GM19463 (cell line): ENCODE measurements around the gene RNF215.
"Not testable (repeated sequence)": the region's sequence is repeated elsewhere in the genome, so short reads cannot be mapped to it uniquely, and the experiment has no call there.

Source experiments
- ATAC-seq: cut with Tn5 transposase; IDR thresholded peaks from one replicate; pipeline ENCODE4 v1.9.1; 2021; ENCODE audit warnings: mild to moderate bottlenecking, moderate library complexity; ENCODE audit not compliant: unreplicated experiment

RNF215 gene

GRCh38 chr22:30365891-30366290 is 21.3 kb downstream of the RNF215 start:
- no peak for ATAC-seq

GRCh38 chr22:30362651-30363281 is 24.4 kb downstream of the RNF215 start:
- no peak for ATAC-seq

- no peak for ATAC-seq
These were observed 25.1 kb downstream of the RNF215 start for GRCh38 chr22:30361916-30362650.

GRCh38 chr22:30358541-30358940 is 28.7 kb downstream of the RNF215 start:
- no peak for ATAC-seq

- no peak for ATAC-seq
These were observed 29.5 kb downstream of the RNF215 start for GRCh38 chr22:30357650-30358215.

- no peak for ATAC-seq
These were observed 30.0 kb downstream of the RNF215 start for GRCh38 chr22:30357236-30357570.

- peak; percentile 91 for ATAC-seq
These were observed 30.6 kb downstream of the RNF215 start, which contains the start of the genes CCDC157 and SF3A1 for GRCh38 chr22:30356449-30357235. TSS of gene CCDC157 (plus strand) at chr22:30357007. CDS start at chr22:30366001, 8,994 bp downstream. TSS of gene SF3A1 (minus strand) at chr22:30356894. CDS start at chr22:30356792, 102 bp downstream.

GRCh38 chr22:30354644-30355043 is 32.6 kb downstream of the RNF215 start:
- ATAC-seq: no peak

- ATAC-seq: no peak
These were observed 36.0 kb downstream of the RNF215 start for GRCh38 chr22:30351226-30351625.

- no peak for ATAC-seq
These were observed 38.4 kb downstream of the RNF215 start for GRCh38 chr22:30348809-30349208.

- ATAC-seq: no peak
These were observed 38.8 kb downstream of the RNF215 start for GRCh38 chr22:30348404-30348803.

GRCh38 chr22:30347255-30347892 is 39.8 kb downstream of the RNF215 start:
- ATAC-seq: no peak

- no peak for ATAC-seq
These were observed 42.6 kb downstream of the RNF215 start for GRCh38 chr22:30344447-30345200.

GRCh38 chr22:30340911-30341685 is 46.1 kb downstream of the RNF215 start:
- no peak for ATAC-seq

GRCh38 chr22:30338802-30339201 is 48.4 kb downstream of the RNF215 start:
- ATAC-seq: no peak

- ATAC-seq: not testable (repeated sequence)
These were observed 48.9 kb downstream of the RNF215 start for GRCh38 chr22:30338341-30338740.

GRCh38 chr22:30337461-30337778 is 49.8 kb downstream of the RNF215 start:
- ATAC-seq: no peak

GRCh38 chr22:30336752-30337460 is 50.3 kb downstream of the RNF215 start:
- ATAC-seq: no peak

- ATAC-seq: no peak
These were observed 52.0 kb downstream of the RNF215 start for GRCh38 chr22:30335236-30335635.
